Suprapubic skin (tissue), 4 donors: ENCODE measurements around the gene KIF4A.

ENCODE experiments used
- EP300 ChIP-seq: sonication (generic); formaldehyde crosslinking; IDR thresholded peaks from one replicate; pipeline ENCODE4 v1.6.1; 2017; ENCODE audit warnings: antibody characterized with exemption
- POLR2A ChIP-seq, 2 donors: fragments of 450-650 bp; IDR thresholded peaks; one replicate each; pipeline ENCODE4 v1.6.1; 2017; ENCODE audit warnings: antibody characterized with exemption in 2 of 2, mild to moderate bottlenecking in 2 of 2, moderate library complexity in 2 of 2
- POLR2AphosphoS5 ChIP-seq, 3 donors: sonication (generic); formaldehyde crosslinking; IDR thresholded peaks; one replicate each; pipeline ENCODE4 v1.6.1; 2017; ENCODE audit warnings: antibody characterized with exemption in 3 of 3
- TF ChIP-seq, protein P1 (sequence below), 2 donors: fragments of 200-600 bp in 1 of 2; fragments of 450-650 bp in 1 of 2; sonication (generic) in 1 of 2; IDR thresholded peaks; one replicate each; pipeline ENCODE4 v1.5.1; 2016 to 2019; ENCODE audit warnings: antibody characterized with exemption in 2 of 2, mild to moderate bottlenecking in 1 of 2, moderate library complexity in 1 of 2

DNA sequence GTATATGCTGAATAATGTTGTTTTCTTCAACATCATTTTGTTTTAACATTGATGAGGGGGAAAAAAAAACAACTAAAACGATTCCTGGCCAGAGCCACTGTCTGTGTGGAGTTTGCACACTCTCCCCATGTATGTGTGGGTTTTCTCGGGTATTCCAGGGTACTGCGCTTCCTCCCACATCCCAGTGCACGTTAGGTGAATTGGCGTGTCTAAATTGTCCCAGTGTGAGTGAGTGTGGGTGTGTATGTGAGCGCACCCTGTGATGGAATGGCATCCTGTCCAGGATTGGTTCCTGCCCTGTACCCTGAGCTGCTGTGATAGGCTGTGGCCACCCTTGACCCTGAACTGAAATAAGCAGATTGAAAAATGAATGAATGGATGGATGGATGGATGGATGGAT is 152.3 kb downstream of the KIF4A start:
- TF ChIP-seq, protein P1, sequence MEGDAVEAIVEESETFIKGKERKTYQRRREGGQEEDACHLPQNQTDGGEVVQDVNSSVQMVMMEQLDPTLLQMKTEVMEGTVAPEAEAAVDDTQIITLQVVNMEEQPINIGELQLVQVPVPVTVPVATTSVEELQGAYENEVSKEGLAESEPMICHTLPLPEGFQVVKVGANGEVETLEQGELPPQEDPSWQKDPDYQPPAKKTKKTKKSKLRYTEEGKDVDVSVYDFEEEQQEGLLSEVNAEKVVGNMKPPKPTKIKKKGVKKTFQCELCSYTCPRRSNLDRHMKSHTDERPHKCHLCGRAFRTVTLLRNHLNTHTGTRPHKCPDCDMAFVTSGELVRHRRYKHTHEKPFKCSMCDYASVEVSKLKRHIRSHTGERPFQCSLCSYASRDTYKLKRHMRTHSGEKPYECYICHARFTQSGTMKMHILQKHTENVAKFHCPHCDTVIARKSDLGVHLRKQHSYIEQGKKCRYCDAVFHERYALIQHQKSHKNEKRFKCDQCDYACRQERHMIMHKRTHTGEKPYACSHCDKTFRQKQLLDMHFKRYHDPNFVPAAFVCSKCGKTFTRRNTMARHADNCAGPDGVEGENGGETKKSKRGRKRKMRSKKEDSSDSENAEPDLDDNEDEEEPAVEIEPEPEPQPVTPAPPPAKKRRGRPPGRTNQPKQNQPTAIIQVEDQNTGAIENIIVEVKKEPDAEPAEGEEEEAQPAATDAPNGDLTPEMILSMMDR (IDR thresholded peaks at IDR 0.05): no peak
- no peak for TF ChIP-seq EP300
- no peak for TF ChIP-seq POLR2AphosphoS5 (IDR thresholded peaks at IDR 0.05)
- TF ChIP-seq POLR2A (IDR thresholded peaks at IDR 0.05): no peak
